K562 (cell line): ENCODE measurements around the gene CXCL6. TPM values are rescaled to one million over a fixed set of nuclear protein-coding genes. Genes with fewer than 3 reads are reported as not detected.

Experiments
- CGGBP1 ChIP-seq: fragments of 250-450 bp; sonication (Bioruptor Pico); IDR thresholded peaks from 2 replicates; pipeline ENCODE4 v1.9.0; 2021; ENCODE audit warnings: mild to moderate bottlenecking
- FOXK2 ChIP-seq, 2 experiments: fragments of 450-650 bp; IDR thresholded peaks in 1 of 2; conservative IDR thresholded peaks in 1 of 2; 2 replicates each; pipeline ENCODE4 v1.6.1; 2016; ENCODE audit warnings: low read depth in 2 of 2, mild to moderate bottlenecking in 1 of 2
- PCBP2 ChIP-seq: fragments of 200-400 bp; formaldehyde crosslinking; IDR thresholded peaks from 2 replicates; pipeline ENCODE4 v1.6.1; 2018; ENCODE audit warnings: low read length, low read depth, mild to moderate bottlenecking, moderate library complexity; ENCODE audit not compliant: poor library complexity, severe bottlenecking
- RBBP5 ChIP-seq: fragments of 200-600 bp; sonication (generic); IDR thresholded peaks from 2 replicates; pipeline ENCODE4 v1.6.1; 2012; ENCODE audit warnings: borderline replicate concordance, mild to moderate bottlenecking, low read length, control low read depth, inconsistent platforms; ENCODE audit not compliant: insufficient read depth, poor library complexity, severe bottlenecking
- RUNX1 ChIP-seq: sonication (generic); IDR thresholded peaks from 2 replicates; pipeline ENCODE4 v1.6.1; 2016; ENCODE audit warnings: antibody characterized with exemption, low read depth
- SRSF9 ChIP-seq: fragments of 200-400 bp; formaldehyde crosslinking; IDR thresholded peaks from 2 replicates; pipeline ENCODE4 v1.6.1; 2017; ENCODE audit warnings: low read depth, low read length, borderline replicate concordance
- polyA plus RNA-seq, 8 experiments: library from polyadenylated mRNA; depleted of rRNA in 4 of 8; stranded (reverse) in 5 of 8; unstranded in 3 of 8; fragments of >200 nt; fragmentation: Nextera tagmentation in 2 of 8; fragmentation: Illumina TruSeq in 1 of 8; extraction: Ambion mirVana in 2 of 8; extraction: Trizol in 1 of 8; gene quantifications; 2 replicates each; pipeline versions ENCODE4 v1.2.1 to v1.2.3, GENCODE V29; 2011 to 2014; ENCODE audit warnings: inconsistent platforms in 1 of 8, missing spikeins in 1 of 8
- total RNA-seq, 7 experiments: library from RNA; depleted of rRNA in 6 of 7; stranded (reverse); fragments of >200 nt in 6 of 7; fragmentation: Illumina TruSeq in 2 of 7; extraction: Trizol in 2 of 7; gene quantifications; 2 replicates each; pipeline versions ENCODE4 v1.2.1 to v1.2.3, GENCODE V29; 2011 to 2021; ENCODE audit warnings: low replicate concordance in 1 of 7
- TF ChIP-seq, protein P1 (sequence below): sonication (generic); formaldehyde crosslinking; IDR thresholded peaks from 2 replicates; pipeline ENCODE4 v1.8.1; 2023; ENCODE audit warnings: missing genetic modification reagents, mild to moderate bottlenecking, borderline replicate concordance
- TF ChIP-seq, protein P2 (sequence below), 2 experiments: fragments of 450-650 bp in 1 of 2; IDR thresholded peaks; 2 replicates each; pipeline ENCODE4 v1.6.1; 2011 to 2017; ENCODE audit warnings: low read depth in 2 of 2, antibody characterized with exemption in 1 of 2, borderline replicate concordance in 1 of 2, low read length in 1 of 2, mild to moderate bottlenecking in 1 of 2, mixed read lengths in 1 of 2; ENCODE audit not compliant: control insufficient read depth in 1 of 2

CXCL6 gene
- total and polyA plus RNA-seq, 9 of the 15 experiments (the other 6 are each of a cell fraction or from before 2014, with no cell fraction given) = not detected

DNA sequence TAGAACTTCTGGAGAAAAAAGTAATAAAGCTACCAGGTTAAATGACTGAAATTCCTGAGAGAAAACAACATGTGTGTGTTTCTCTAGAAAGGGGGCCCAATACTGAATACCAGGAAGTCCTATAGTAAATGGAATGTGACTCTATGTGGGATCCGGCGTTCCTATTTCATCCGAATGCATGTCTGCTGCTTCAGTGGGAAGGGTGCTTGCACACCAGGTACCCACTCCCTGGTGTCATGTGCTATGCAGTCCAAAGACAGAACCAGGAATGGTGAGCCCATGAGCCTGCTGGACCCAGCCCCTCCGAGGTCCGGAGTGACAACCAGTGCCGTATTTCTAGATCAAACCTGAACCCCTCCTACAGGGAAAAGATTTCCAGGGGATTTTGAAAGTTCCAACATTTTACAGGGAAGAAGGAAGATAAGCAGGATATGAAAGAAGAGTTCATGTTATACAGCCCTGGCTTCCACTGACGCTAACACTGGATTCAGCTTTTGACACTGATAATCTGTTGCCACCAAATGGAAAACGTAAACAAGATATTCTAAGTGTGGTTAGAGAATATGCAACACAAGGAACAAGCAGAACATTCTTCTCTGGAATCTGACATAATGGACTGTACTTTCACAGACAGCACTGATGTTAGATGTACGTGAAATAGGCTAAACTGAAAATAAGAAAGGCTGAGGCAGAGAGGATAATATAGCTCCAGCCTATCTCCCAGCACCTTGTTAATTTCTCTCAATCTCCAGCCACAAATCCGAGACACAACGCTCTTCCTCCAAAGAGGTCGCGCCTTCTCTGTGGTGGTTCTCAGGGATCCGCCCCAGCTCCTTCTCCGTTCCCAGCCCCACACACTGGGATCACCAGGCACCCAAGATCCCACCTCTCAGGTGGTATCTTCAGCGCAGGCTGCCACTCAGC lies 32.0 kb downstream of the CXCL6 start (continued):
- TF ChIP-seq, protein P1, sequence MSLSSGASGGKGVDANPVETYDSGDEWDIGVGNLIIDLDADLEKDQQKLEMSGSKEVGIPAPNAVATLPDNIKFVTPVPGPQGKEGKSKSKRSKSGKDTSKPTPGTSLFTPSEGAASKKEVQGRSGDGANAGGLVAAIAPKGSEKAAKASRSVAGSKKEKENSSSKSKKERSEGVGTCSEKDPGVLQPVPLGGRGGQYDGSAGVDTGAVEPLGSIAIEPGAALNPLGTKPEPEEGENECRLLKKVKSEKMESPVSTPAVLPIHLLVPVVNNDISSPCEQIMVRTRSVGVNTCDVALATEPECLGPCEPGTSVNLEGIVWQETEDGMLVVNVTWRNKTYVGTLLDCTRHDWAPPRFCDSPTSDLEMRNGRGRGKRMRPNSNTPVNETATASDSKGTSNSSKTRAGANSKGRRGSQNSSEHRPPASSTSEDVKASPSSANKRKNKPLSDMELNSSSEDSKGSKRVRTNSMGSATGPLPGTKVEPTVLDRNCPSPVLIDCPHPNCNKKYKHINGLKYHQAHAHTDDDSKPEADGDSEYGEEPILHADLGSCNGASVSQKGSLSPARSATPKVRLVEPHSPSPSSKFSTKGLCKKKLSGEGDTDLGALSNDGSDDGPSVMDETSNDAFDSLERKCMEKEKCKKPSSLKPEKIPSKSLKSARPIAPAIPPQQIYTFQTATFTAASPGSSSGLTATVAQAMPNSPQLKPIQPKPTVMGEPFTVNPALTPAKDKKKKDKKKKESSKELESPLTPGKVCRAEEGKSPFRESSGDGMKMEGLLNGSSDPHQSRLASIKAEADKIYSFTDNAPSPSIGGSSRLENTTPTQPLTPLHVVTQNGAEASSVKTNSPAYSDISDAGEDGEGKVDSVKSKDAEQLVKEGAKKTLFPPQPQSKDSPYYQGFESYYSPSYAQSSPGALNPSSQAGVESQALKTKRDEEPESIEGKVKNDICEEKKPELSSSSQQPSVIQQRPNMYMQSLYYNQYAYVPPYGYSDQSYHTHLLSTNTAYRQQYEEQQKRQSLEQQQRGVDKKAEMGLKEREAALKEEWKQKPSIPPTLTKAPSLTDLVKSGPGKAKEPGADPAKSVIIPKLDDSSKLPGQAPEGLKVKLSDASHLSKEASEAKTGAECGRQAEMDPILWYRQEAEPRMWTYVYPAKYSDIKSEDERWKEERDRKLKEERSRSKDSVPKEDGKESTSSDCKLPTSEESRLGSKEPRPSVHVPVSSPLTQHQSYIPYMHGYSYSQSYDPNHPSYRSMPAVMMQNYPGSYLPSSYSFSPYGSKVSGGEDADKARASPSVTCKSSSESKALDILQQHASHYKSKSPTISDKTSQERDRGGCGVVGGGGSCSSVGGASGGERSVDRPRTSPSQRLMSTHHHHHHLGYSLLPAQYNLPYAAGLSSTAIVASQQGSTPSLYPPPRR (CRISPR knock-in tag) = no peak
- no peak for TF ChIP-seq RUNX1
- peak; percentile 8 for TF ChIP-seq RBBP5
- TF ChIP-seq, protein P2, sequence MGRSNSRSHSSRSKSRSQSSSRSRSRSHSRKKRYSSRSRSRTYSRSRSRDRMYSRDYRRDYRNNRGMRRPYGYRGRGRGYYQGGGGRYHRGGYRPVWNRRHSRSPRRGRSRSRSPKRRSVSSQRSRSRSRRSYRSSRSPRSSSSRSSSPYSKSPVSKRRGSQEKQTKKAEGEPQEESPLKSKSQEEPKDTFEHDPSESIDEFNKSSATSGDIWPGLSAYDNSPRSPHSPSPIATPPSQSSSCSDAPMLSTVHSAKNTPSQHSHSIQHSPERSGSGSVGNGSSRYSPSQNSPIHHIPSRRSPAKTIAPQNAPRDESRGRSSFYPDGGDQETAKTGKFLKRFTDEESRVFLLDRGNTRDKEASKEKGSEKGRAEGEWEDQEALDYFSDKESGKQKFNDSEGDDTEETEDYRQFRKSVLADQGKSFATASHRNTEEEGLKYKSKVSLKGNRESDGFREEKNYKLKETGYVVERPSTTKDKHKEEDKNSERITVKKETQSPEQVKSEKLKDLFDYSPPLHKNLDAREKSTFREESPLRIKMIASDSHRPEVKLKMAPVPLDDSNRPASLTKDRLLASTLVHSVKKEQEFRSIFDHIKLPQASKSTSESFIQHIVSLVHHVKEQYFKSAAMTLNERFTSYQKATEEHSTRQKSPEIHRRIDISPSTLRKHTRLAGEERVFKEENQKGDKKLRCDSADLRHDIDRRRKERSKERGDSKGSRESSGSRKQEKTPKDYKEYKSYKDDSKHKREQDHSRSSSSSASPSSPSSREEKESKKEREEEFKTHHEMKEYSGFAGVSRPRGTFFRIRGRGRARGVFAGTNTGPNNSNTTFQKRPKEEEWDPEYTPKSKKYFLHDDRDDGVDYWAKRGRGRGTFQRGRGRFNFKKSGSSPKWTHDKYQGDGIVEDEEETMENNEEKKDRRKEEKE (IDR thresholded peaks at IDR 0.05; ENCODE audit: borderline replicate concordance in 1 of 2, control insufficient read depth in 1 of 2, low read depth in 2 of 2, low read length in 1 of 2) = no peak
- TF ChIP-seq SRSF9 = no peak
- TF ChIP-seq CGGBP1 (CRISPR knock-in tag) = no peak
- TF ChIP-seq FOXK2 (conservative IDR thresholded peaks at IDR 0.05 in 1 of 2, IDR thresholded peaks at IDR 0.05 in 1 of 2; ENCODE audit: low read depth in 2 of 2) = peak; percentile 68 to 75; a peak in 3 of 4 replicates
- TF ChIP-seq PCBP2 = no peak
